Panc1 (cell line): ENCODE measurements around the gene FAF1. TPM values are rescaled to one million over a fixed set of nuclear protein-coding genes. Genes with fewer than 3 reads are reported as not detected.
A peak's percentile ranks its signal among the peaks of the same experiment; 100 is the strongest.

Experiments
- ATAC-seq: fragments of 200-7000 bp; cut with Tn5 transposase; 2 replicates; pipeline ENCODE4 v1.9.1; 2020; ENCODE audit warnings: mild to moderate bottlenecking, moderate library complexity
- BruUV-seq: library from RNA; stranded (reverse); fragments of 400-500 nt; replicated peaks from 2 replicates; lab custom pipeline; 2021; lab: Mats Ljungman, UMichigan
- CTCF ChIA-PET: fragments of 300-600 bp; sonication (Branson Sonifier 250); formaldehyde crosslinking; loops from one replicate; lab custom pipeline; 2022; ENCODE audit warnings: antibody characterized with exemption; lab: Charles Lee
- POLR2A ChIA-PET: fragments of 300-600 bp; sonication (Branson Sonifier 250); formaldehyde crosslinking; loops from one replicate; lab custom pipeline; 2022; ENCODE audit warnings: antibody characterized with exemption; lab: Charles Lee
- DNase-seq: peaks from one replicate; pipeline ENCODE4 v3.0.0-alpha.2; 2010; ENCODE audit warnings: low read depth, low spot score
- H3K27ac ChIP-seq: 2 replicates; pipeline ENCODE4 v1.5.1; 2011; ENCODE audit warnings: mild to moderate bottlenecking, low read length, inconsistent platforms
- H3K27me3 ChIP-seq: fragments of 200-500 bp; sonication (Bioruptor generic); 2 replicates; pipeline ENCODE4 v1.6.0; 2014; ENCODE audit warnings: low read length, inconsistent platforms; ENCODE audit not compliant: control insufficient read depth, insufficient read depth
- H3K36me3 ChIP-seq: fragments of 200-500 bp; sonication (Bioruptor generic); 2 replicates; pipeline ENCODE4 v1.5.1; 2014; ENCODE audit warnings: inconsistent platforms, mild to moderate bottlenecking, low read length, moderate library complexity; ENCODE audit not compliant: control insufficient read depth, insufficient read depth
- H3K4me1 ChIP-seq: 2 replicates; pipeline ENCODE4 v1.5.1; 2011; ENCODE audit warnings: inconsistent platforms, mild to moderate bottlenecking, low read length, moderate library complexity; ENCODE audit not compliant: control insufficient read depth, insufficient read depth
- H3K4me3 ChIP-seq, 2 experiments: 2 replicates each; pipeline ENCODE4 v1.5.1; 2011 to 2012; ENCODE audit warnings: low read depth in 2 of 2, low read length in 2 of 2, mild to moderate bottlenecking in 2 of 2, inconsistent platforms in 1 of 2, moderate library complexity in 1 of 2
- H3K9me3 ChIP-seq: fragments of 200-500 bp; sonication (Bioruptor generic); 2 replicates; pipeline ENCODE4 v1.5.1; 2014; ENCODE audit warnings: low read depth, mild to moderate bottlenecking, inconsistent platforms, low read length, moderate library complexity; ENCODE audit not compliant: control insufficient read depth, insufficient read depth
- POLR2AphosphoS5 ChIP-seq: IDR thresholded peaks from 2 replicates; pipeline ENCODE4 v1.6.1; 2012; ENCODE audit warnings: mild to moderate bottlenecking, low read depth, low read length, moderate library complexity
- SIN3A ChIP-seq: IDR thresholded peaks from 2 replicates; pipeline ENCODE4 v1.6.1; 2012; ENCODE audit warnings: low read depth, mild to moderate bottlenecking, low read length, moderate library complexity, borderline replicate concordance; ENCODE audit not compliant: insufficient read depth
- TCF7L2 ChIP-seq: IDR thresholded peaks from 2 replicates; pipeline ENCODE4 v1.6.1; 2011; ENCODE audit warnings: mild to moderate bottlenecking, low read depth, low read length, inconsistent platforms
- in situ Hi-C: cut with HindIII; loops from 2 replicates; pipeline ENCODE4 v1.10.0; 2016; ENCODE audit warnings: low sequenced_read_pairs, low pct_unique_long_range_greater_than_20kb
- intact Hi-C: fragments of 100-400 bp; cut with micrococcal nuclease; formaldehyde crosslinking; loops from one replicate; pipeline ENCODE4 v1.10.0; 2022; ENCODE audit not compliant: unreplicated experiment
- total RNA-seq: library from RNA; stranded (reverse); gene quantifications from one replicate; pipeline ENCODE4 v1.2.1, GENCODE V29; 2021; ENCODE audit not compliant: unreplicated experiment
- TF ChIP-seq, protein P1 (sequence below), 2 experiments: IDR thresholded peaks; 2 replicates each; pipeline ENCODE4 v1.6.1; 2011 to 2012; ENCODE audit warnings: low read depth in 2 of 2, control low read depth in 1 of 2, low read length in 1 of 2, mild to moderate bottlenecking in 1 of 2, moderate library complexity in 1 of 2; ENCODE audit not compliant: insufficient read depth in 1 of 2
- TF ChIP-seq, protein P2 (sequence below): fragments of 450-650 bp; IDR thresholded peaks from 2 replicates; pipeline ENCODE4 v1.5.1; 2017; ENCODE audit warnings: mild to moderate bottlenecking

Gene FAF1
- total RNA-seq, 1 experiment from 2014 or later: 101 TPM

DNA sequence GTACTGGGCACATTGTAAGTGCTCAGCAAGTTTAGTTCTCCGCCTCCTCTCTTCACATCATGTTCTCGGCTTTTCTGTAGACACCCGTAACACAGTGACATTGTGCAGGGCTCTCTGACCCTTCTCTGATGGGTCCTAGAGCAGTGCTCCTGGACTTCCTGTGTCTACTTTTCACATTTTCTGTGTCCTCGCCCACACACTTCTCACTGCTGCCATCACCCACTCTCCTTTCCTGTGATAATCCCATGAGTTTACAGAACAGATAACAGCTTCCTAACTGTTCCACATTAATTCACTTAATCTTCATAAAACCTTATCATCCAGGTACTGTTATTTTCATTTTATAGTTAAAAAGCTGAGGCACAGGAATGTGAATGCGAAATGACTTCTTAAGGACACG, 523.6 kb downstream of the FAF1 start:
- Histone ChIP-seq H3K27me3 (no peaks in the 10 kb centered on the region), H3K4me3 (no peak overlapping the region), H3K27ac (no peak overlapping the region), H3K9me3 (no peaks in the 10 kb centered on the region), H3K4me1 (no peaks in the 10 kb centered on the region), H3K36me3 (peaks cover 2% of the 10 kb centered on the region; the same call in 1 of the 2 replicates)
- TF ChIP-seq SIN3A (no peak), TCF7L2 (no peak), POLR2AphosphoS5 (no peak)
- TF ChIP-seq, protein P1, sequence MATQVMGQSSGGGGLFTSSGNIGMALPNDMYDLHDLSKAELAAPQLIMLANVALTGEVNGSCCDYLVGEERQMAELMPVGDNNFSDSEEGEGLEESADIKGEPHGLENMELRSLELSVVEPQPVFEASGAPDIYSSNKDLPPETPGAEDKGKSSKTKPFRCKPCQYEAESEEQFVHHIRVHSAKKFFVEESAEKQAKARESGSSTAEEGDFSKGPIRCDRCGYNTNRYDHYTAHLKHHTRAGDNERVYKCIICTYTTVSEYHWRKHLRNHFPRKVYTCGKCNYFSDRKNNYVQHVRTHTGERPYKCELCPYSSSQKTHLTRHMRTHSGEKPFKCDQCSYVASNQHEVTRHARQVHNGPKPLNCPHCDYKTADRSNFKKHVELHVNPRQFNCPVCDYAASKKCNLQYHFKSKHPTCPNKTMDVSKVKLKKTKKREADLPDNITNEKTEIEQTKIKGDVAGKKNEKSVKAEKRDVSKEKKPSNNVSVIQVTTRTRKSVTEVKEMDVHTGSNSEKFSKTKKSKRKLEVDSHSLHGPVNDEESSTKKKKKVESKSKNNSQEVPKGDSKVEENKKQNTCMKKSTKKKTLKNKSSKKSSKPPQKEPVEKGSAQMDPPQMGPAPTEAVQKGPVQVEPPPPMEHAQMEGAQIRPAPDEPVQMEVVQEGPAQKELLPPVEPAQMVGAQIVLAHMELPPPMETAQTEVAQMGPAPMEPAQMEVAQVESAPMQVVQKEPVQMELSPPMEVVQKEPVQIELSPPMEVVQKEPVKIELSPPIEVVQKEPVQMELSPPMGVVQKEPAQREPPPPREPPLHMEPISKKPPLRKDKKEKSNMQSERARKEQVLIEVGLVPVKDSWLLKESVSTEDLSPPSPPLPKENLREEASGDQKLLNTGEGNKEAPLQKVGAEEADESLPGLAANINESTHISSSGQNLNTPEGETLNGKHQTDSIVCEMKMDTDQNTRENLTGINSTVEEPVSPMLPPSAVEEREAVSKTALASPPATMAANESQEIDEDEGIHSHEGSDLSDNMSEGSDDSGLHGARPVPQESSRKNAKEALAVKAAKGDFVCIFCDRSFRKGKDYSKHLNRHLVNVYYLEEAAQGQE (IDR thresholded peaks at IDR 0.05; ENCODE audit: insufficient read depth in 1 of 2, low read depth in 2 of 2, low read length in 1 of 2): no peak
- TF ChIP-seq, protein P2, sequence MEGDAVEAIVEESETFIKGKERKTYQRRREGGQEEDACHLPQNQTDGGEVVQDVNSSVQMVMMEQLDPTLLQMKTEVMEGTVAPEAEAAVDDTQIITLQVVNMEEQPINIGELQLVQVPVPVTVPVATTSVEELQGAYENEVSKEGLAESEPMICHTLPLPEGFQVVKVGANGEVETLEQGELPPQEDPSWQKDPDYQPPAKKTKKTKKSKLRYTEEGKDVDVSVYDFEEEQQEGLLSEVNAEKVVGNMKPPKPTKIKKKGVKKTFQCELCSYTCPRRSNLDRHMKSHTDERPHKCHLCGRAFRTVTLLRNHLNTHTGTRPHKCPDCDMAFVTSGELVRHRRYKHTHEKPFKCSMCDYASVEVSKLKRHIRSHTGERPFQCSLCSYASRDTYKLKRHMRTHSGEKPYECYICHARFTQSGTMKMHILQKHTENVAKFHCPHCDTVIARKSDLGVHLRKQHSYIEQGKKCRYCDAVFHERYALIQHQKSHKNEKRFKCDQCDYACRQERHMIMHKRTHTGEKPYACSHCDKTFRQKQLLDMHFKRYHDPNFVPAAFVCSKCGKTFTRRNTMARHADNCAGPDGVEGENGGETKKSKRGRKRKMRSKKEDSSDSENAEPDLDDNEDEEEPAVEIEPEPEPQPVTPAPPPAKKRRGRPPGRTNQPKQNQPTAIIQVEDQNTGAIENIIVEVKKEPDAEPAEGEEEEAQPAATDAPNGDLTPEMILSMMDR: no peak
- DNase-seq (no peak), ATAC-seq (no peak)
- in situ Hi-C loops (no loop called here), intact Hi-C loops (no loop called here)
- POLR2A ChIA-PET: no interaction called here
- CTCF ChIA-PET: no interaction called here
- no TSS peak for BruUV-seq

DNA sequence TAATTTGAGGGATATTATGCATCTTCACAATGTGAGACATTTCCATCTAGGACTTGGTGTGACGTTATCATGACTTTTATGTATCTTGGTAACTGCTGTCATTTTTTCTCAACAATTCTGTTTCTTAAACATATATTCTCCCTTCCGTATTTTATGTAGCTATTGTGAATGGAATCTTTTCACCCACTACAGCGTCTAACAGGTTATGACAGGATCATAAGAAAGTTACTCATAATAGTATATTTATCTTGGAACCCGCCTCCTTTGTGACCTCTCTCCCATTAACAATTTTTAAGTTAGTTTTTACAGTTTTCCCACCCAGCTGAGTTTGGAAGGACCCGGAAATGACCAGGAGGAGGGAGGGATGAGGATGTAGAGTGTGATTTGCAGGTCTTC, 530.1 kb downstream of the FAF1 start:
- TF ChIP-seq, protein P1 (IDR thresholded peaks at IDR 0.05; ENCODE audit: insufficient read depth in 1 of 2, low read depth in 2 of 2, low read length in 1 of 2): no peak
- TF ChIP-seq SIN3A: no peak
- TF ChIP-seq, protein P2: no peak
- TF ChIP-seq POLR2AphosphoS5: no peak
- CTCF ChIA-PET: interaction anchor here (0.6 kb wide), 1 partner anchor 1527 kb away, joined by 3 read pairs; no protein-coding TSS in a partner anchor
- Histone ChIP-seq H3K4me1 (no peaks in the 10 kb centered on the region), H3K9me3 (no peaks in the 10 kb centered on the region), H3K27me3 (peaks cover 18% of the 10 kb centered on the region), H3K27ac (no peak overlapping the region), H3K36me3 (no peaks in the 10 kb centered on the region), H3K4me3 (peak overlapping the region; percentile 31 to 50)
- in situ Hi-C loops (no loop called here), intact Hi-C loops (no loop called here)
- no peak for DNase-seq
- peak; percentile 17; the same call in 1 of the 2 replicates for ATAC-seq
- no TSS peak for BruUV-seq
- POLR2A ChIA-PET: no interaction called here
